MCF 10A (cell line): Measurements from ENCODE around the gene BCAR3. TPM values are rescaled to one million over a fixed set of nuclear protein-coding genes. Genes with fewer than 3 reads are reported as not detected.

Experiments used
- BruUV-seq: library from RNA; stranded (reverse); fragments of 400-500 nt; replicated peaks from 2 replicates; lab custom pipeline; 2021; lab: Mats Ljungman, UMichigan
- CTCF ChIA-PET: fragments of 300-600 bp; sonication (Branson Sonifier 250); formaldehyde crosslinking; extraction: SDS; loops from one replicate; lab custom pipeline; 2021; ENCODE audit warnings: antibody characterized with exemption, inconsistent platforms; lab: Yijun Ruan, JAX
- POLR2A ChIA-PET: fragments of 300-600, 350-650 bp; sonication (Branson Sonifier 250); formaldehyde crosslinking; extraction: SDS; loops from one replicate; lab custom pipeline; 2020; ENCODE audit warnings: antibody characterized with exemption, inconsistent platforms; lab: Yijun Ruan, JAX
- DNase-seq: peaks from one replicate; pipeline ENCODE4 v3.0.0-alpha.2; 2018; ENCODE audit not compliant: unreplicated experiment
- H3K27ac Mint-ChIP-seq: one replicate; pipeline ENCODE4 v1.8.0; 2022; ENCODE audit warnings: mild to moderate bottlenecking, low read depth, mixed read lengths; ENCODE audit not compliant: unreplicated experiment
- H3K27me3 Mint-ChIP-seq: one replicate; pipeline ENCODE4 v1.8.0; 2022; ENCODE audit warnings: mixed read lengths; ENCODE audit not compliant: insufficient read depth, unreplicated experiment
- H3K36me3 Mint-ChIP-seq: one replicate; pipeline ENCODE4 v1.8.0; 2022; ENCODE audit warnings: mild to moderate bottlenecking, moderate library complexity, mixed read lengths; ENCODE audit not compliant: insufficient read depth, unreplicated experiment
- H3K4me1 Mint-ChIP-seq: one replicate; pipeline ENCODE4 v1.8.0; 2022; ENCODE audit warnings: mixed read lengths; ENCODE audit not compliant: insufficient read depth, unreplicated experiment
- H3K4me3 Mint-ChIP-seq: one replicate; pipeline ENCODE4 v1.8.0; 2022; ENCODE audit warnings: mild to moderate bottlenecking, moderate library complexity, mixed read lengths; ENCODE audit not compliant: unreplicated experiment
- H3K9me3 Mint-ChIP-seq: one replicate; pipeline ENCODE4 v1.8.0; 2022; ENCODE audit warnings: mixed read lengths; ENCODE audit not compliant: unreplicated experiment
- CTCF ChIP-seq: fragments of 200-600 bp; IDR thresholded peaks from one replicate; pipeline ENCODE4 v1.8.0; 2022; ENCODE audit warnings: antibody characterized with exemption, mild to moderate bottlenecking; ENCODE audit not compliant: unreplicated experiment
- intact Hi-C: fragments of 100-400 bp; cut with micrococcal nuclease; formaldehyde crosslinking; loops from 2 replicates; pipeline ENCODE4 v1.14.1; 2022
- total RNA-seq: library from RNA; stranded (reverse); gene quantifications from 2 replicates; pipeline ENCODE4 v1.2.3, GENCODE V29; 2022

The BCAR3 gene
- total RNA-seq, 1 experiment from 2014 or later: 130 TPM

GRCh38 chr1:93665015-93665414, 16.6 kb downstream of the BCAR3 start:
- no peaks in the 10 kb centered on the region for H3K27me3 Mint-ChIP-seq
- ChIA-PET POLR2A (interaction anchor here (0.5 to 10.9 kb wide), 13 partner anchors 8 to 357 kb away, joined by 3 to 116 read pairs (median 5); partner anchors contain the start of gene BCAR3), CTCF (interaction anchor here (0.6 to 3.1 kb wide), 7 partner anchors 11 to 307 kb away, joined by 3 to 16 read pairs (median 4); no protein-coding TSS in a partner anchor)
- H3K9me3 Mint-ChIP-seq: no peaks in the 10 kb centered on the region
- DNase-seq: no peak
- H3K36me3 Mint-ChIP-seq: peaks cover 75% of the 10 kb centered on the region
- H3K4me1 Mint-ChIP-seq: peaks cover 63% of the 10 kb centered on the region
- intact Hi-C loops: no loop called here
- H3K4me3 Mint-ChIP-seq: peak overlapping the region; percentile 45
- H3K27ac Mint-ChIP-seq: peak overlapping the region; percentile 88
- no TSS peak for BruUV-seq
- no peak for TF ChIP-seq CTCF

- POLR2A ChIA-PET: interaction anchor here (0.6 to 10.9 kb wide), 9 partner anchors 18 to 246 kb away, joined by 3 to 116 read pairs (median 6); partner anchors contain the start of genes BCAR3 and GCLM
- intact Hi-C loops: no loop called here
- Mint-ChIP-seq H3K9me3 (no peaks in the 10 kb centered on the region), H3K27ac (peak overlapping the region; percentile 91), H3K36me3 (peaks cover 71% of the 10 kb centered on the region), H3K27me3 (no peaks in the 10 kb centered on the region), H3K4me1 (peaks cover 61% of the 10 kb centered on the region), H3K4me3 (no peak overlapping the region)
- CTCF ChIA-PET: interaction anchor here (1.1 to 2.4 kb wide), 6 partner anchors 8 to 151 kb away, joined by 3 to 15 read pairs (median 6); no protein-coding TSS in a partner anchor
- no TSS peak for BruUV-seq
- TF ChIP-seq CTCF: no peak
- no peak for DNase-seq
Measured at GRCh38 chr1:93663208-93663614, 18.4 kb downstream of the BCAR3 start.

- no peak for TF ChIP-seq CTCF
- Mint-ChIP-seq H3K27ac (peak overlapping the region; percentile 91), H3K9me3 (no peaks in the 10 kb centered on the region), H3K36me3 (peaks cover 70% of the 10 kb centered on the region), H3K4me3 (peak overlapping the region; percentile 43), H3K27me3 (no peaks in the 10 kb centered on the region), H3K4me1 (peaks cover 61% of the 10 kb centered on the region)
- ChIA-PET CTCF (interaction anchor here (0.6 to 2.4 kb wide), 9 partner anchors 10 to 535 kb away, joined by 3 to 15 read pairs (median 3); partner anchors contain the start of gene BCAR3), POLR2A (interaction anchor here (0.6 to 2.6 kb wide), 14 partner anchors 8 to 247 kb away, joined by 3 to 14 read pairs (median 4); partner anchors contain the start of genes BCAR3 and GCLM)
- intact Hi-C loops: no loop called here
- BruUV-seq: no TSS peak
- DNase-seq: no peak
Measured at GRCh38 chr1:93662481-93663207, 19.0 kb downstream of the BCAR3 start.
